Activated naive CD4-positive, alpha-beta T cell (primary cell): Measurements from ENCODE around the gene ANKRD13B.
"Not testable (repeated sequence)": the region's sequence is repeated elsewhere in the genome, so short reads cannot be mapped to it uniquely, and the experiment has no call there.

Experiments
- DNase-seq, 4 experiments: peaks; one replicate each; lab custom pipeline; 2025; lab: John Stamatoyannopoulos, UW

Gene ANKRD13B

DNA sequence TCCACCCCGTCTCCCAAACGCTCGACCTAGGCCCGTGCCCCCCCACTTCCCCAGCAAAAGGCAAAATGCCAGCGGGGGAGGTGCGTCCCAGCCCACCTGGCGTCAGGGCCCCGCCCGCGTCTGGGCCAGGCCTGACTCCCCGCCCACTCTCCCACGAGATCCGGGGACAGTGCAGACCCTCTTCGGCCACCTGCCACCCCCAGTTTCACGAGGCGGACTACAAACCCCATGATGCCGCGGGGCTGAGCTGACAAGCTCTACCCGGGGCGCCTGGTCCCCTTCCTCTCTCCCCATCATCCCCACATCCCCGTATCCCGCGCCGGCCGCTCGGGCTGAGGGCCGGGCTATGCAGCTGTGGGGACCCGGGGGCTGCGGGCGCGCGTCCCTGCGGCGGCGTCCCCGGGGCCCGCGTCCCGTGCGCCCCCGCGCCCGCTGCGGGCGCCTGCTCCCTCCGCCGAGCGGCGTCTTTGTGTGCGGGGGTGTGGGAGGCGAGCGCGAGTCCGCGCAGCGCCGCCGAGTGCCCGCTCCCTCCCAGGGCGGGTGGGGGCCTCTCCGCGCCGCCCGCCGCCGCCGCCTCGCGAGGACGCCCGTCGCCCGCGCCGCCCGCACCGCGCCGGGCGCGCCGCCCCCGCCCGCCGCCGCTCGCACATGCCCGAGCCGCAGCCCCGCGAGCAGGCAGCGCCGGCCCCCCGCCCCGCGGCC, at the start of gene ANKRD13B:
ANKRD13B (plus strand) TSS at position 283 of the 702 bp plus-strand sequence. CDS start 490 bp downstream, outside the sequence.
- no peak for DNase-seq

DNA sequence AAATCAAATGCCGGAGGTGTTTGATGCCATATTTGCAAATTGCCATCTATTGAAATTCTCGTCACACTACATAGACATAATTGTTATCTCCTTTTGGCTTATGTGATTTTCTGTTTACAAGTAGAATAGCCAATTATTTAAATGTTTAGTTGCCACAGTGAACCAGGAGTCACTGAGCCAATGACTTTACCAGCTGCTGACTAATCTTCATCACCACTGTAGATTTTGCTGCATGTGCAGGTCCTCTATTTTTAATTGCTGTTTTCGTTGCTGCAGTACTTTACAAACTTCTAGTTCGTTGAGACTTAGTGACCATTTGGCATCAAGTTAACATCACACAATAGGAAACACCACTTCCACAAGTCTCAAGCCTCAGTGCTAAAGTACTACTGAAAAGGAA, 48.9 kb upstream of the ANKRD13B start:
- no peak for DNase-seq

DNA sequence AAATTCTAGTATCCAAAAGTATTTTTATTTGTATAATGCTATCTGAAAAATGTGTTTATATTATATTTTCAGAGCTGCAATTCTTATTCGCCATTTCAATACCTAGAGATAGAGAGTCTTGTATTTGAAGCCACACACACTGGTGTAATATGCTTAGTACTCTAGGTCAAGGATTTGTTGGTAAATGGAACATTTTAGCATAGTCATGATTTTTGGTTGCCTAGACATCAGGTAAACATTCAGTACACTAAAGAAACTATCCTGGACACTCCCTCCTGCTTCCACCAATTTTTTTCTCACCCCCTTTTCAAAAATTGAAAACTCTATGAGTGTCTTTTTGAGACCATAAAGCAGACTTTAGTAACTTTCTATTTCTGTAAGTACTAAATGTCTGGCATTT, 46.8 kb upstream of the ANKRD13B start:
- no peak for DNase-seq

DNA sequence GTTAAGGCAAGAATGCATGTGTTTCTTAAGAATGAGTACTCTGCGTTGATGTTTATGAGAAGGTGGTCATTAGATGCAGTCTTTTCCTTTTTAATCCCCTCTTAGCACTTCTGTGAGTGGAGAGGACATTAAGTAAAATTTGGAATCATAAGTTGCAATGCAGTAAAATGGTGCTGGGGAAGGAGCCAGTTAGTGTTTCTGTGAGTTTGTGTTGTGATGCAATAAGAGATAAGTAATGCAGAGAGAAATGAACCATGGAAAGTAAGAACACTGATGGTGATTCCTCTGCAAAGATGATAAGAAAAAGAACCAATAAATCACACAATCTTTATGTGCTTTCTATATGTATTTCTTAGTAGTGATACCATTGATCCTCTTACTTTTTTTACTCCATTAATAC, 46.1 kb upstream of the ANKRD13B start:
- no peak for DNase-seq

DNA sequence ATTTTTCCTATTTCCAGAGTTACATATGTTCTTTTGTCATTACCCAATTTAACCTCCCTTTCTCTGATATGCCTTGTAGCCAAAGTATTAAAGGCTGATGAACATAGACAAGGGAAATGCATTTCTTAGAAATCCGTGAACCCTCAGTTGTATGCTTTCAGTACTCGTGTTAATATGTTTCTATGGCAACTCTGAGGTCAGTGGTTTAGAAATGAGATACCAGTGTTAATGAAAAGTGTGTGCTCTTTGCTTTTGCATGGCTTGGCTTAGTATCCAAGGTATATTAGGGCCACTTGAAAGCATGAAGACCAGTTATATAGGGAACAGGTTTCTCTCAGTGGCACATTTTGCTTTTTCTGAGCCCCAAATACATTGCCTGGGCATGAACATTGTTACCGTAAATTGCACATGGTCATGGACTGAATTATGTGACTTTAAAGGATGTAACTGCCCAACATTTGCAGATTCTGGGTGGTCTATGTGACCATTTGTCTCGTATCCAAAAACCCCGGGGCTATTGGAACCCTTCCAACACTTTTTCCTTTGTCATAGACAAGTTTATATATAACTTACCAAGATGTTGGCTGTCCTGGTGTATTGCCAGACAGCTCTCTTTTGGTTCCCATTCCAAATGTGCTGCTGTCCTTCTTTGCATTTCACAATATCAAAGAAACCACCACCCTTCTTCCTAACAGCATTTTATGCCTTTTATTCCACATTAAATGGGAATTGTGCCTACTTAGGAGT, 43.6 kb upstream of the ANKRD13B start:
- no peak for DNase-seq

DNA sequence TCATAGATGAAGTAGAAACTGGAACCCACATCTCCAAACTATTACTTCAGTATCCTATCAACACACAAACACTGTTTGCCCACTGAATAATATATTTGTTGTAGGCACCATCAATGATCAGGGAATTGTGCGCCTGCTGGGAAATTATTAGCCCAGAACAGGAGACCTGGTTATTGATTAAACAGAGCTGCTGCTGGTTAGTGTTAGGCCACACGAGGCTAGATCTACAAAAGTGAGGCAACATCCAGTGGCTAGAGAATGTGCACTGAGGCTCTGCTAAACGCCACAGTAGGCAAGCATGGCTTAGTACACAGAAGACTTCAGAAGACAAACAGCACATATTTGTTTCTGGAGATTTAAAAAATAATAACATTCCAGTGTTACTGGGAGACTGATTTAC, 37.1 kb upstream of the ANKRD13B start:
- no peak for DNase-seq

DNA sequence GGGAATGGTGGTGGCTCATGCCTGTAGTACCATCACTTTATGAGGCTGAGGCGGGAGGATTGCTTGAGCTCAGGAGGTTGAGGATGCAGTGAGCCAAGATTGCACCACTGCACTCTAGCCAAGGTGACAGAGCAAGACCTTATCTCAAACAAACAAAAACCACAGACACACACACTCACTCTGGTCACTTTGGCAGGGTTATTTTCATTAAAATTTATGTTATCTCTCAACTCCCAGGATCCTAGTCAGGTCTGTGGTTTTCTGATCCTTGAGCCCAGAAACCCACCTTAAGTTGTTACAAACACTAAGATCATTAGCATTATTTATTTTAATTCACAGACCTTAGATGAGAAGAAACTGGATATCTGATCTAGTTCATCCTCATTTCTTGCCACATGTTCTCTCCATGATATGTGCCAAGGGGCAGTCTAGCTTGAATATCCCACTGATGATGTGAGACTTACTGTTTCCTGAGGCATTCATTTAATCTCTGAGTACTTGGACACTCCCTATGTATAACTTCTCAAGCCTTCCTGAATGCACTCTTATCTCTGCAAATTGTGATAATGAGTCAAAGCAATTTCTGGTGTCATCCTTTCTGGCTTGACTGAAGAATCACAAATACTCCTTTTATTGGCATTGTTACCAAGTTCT, 35.7 kb upstream of the ANKRD13B start:
- no peak for DNase-seq

DNA sequence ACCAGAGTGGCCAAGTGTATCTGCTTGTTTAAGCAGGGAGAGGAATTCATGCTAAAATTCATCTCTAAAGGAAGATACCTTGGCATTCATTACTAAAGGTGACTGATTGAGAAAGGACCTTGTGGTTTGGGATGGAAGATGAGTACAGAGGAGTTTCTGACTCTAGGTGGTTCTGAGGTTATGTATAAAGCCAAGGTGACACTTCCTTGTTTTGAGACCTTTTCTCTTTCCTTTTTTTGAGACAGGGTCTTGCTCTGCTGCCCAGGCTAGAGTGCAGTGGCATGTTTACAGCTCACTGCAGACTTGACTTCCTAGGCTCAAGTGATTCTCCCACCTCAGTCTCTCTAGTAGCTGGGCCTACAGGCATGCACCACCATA, 35.2 kb upstream of the ANKRD13B start:
- no peak for DNase-seq

DNA sequence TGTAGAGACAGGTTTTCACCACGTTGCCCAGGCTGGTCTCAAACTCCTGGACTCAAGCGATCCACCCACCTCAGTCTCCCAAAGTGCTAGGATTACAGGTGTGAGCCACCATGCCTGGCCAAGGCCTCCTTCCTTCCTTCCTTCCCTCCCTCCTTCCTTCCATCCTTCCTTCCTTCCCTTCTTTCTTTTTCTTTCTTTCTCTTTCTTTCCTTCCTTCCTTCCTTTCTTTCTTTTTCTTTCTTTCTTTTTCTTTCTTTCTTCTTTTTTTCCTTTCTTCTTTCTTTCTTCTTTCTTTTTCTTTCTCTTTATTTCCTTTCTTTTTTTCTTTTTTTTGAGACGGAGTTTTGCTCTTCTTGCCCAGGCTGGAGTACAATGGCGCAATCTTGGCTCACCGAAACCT, 34.8 kb upstream of the ANKRD13B start:
- not testable (repeated sequence) for DNase-seq

DNA sequence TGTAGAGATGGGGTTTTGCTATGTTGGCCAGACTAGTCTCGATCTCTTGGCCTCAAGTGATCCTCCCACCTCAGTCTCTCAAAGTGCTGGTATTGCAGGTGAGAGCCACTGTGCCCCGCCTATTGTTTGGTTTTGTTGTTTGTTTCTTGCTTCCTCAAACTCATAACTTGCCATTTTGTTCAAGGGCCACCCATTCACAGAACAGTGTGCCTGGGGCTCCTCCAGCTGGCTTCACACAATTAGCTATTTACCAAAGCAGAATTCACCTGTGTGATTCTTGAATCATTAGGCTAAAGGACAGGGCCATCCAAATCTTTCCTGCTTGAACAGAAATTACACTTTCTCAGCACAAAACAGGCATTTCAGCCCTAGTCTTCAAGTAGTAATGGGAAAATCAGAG, 33.3 kb upstream of the ANKRD13B start:
- DNase-seq = no peak

DNA sequence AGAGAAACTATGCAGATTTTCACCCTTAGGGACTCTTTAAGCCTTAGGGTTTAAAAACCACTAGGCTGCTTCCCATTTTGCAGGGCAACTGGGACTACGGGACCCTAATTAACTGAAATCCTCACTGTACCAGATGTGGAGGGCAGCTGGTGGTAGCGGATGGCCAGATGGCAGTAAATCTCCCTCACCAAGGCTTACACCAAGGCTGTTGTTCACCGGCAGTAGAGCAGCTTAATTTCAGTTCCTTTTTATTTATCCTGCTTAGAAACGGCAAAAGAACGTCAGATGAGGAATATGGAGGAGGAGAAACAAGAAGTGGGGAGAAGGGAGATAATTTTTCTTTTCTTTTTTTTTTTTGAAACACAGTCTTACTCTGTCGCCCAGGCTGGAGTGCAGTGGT, 32.6 kb upstream of the ANKRD13B start:
- DNase-seq = no peak

DNA sequence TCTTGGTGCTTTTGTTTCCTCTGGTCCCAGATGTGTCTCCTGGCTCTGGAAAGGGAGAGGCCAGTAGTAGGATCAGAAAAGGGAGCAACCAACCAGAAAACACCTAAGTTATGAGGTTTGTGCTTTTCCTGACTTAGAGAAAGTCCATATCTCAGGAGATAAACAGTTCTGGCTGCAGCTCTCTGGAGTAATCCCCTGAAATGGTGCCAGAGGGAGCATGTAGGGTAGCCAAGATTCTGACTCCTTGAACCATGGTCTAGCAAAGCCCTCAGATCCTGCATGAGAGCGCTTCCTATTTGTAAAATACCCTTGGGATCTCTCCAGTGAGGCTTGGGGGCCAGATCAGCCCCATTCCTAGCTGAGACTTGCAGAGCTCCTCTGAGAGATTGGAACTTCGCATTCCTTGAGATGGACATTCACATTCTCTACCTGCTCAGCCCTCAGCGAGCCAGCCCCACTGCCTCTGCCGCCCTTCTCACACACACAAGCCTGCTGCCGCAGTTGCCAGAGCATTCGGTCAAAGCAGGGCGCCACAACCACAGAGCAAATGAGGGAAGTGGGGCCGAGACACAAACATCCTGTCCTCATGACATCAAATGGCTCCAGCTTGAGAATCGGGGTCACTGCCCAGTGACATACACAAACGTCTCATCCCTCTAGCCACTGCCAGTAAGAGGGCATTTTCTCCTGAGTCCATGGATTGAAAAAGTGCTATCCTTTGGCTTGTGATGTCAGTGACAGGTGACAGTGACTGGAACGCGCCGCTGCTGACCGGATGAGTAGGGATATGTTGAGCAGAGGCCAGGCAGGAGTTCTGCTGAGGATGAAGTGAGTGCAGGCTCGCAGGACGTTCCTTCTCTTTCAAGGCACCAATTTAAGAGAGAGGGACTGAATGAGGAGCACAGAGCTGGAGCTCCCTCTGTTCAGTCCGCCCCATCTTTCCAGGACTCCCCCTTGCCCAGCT, 31.1 kb upstream of the ANKRD13B start:
- no peak for DNase-seq

DNA sequence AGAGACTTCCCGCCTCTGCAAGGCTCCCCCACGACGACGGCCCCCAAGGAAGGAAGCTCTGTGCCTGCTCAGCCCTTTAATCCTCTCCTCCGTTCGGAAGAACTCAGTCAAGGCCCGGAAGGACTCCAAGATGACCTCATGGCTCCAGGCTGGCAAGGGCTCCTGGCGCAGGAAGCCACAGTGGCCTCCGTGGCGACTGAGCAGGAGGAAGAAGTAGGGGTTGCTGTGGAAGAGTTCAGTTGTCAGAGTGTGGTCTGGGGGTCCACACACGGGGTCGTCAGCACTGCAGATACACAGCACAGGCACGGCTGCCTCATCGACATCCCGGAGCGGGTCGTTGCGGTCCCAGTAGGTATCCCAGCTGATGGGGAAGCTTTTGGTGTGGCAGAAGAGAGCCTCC, 30.3 kb upstream of the ANKRD13B start:
- DNase-seq = no peak

DNA sequence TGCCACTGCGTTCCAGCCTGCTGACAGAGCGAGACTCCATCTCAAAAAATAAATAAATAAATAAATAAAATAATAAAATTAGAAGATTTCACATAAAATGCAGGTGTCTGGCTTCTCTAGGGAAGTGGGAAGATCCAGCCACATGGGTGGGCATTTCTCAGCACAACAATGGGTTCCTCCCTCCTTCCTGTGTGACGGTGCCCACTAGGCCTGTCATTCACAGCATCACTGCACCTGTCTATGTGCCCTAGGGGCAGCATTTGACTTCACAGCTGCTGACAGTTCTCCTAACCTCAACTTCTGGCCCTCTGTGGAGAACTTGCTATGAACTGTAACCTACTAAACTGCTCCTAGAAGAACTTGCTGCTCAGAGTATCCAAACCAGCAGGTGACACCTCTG, 29.1 kb upstream of the ANKRD13B start:
- DNase-seq = no peak

DNA sequence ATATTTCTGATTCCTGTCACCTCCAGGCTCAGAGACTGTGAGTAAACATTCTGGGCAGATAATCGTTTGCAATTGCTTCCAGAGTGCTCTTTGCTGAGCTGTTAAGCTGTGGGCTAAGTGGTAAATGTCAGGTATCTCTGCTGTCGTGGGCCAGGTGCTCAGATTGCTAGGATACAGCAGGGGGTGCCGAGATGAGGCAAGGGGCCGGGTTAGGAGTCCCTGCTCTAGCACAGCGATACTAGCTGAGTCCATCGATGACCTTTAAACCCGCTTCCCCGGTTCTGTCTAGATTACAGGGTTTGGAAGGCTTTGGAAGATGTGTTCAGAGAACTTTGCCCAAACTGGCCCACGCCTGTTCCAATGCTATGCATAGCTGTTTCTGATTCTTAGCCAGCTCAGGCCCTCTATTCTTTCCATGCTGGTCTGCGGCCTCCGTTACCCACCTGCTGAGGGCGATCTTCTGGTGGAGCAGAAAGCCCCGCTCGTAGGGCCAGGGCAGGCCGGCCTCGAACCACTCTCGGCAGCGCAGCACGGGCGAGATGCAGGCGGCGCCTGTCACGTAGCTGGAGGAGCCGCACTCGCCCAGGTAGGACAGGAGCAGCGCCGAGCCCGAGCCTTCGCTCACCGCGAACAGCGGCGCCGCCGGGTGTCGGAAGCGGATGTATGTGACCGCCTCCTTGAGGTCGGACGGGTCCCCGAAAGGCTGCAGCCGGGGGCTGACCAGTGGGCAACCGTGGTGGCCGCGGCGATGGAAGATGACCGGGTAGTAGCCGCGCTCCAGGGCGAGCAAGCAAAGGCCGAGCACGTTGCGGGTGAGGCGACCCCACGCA, 27.1 kb upstream of the ANKRD13B start:
- peak in 2 of 4 experiments; percentile 23 to 35 for DNase-seq

DNA sequence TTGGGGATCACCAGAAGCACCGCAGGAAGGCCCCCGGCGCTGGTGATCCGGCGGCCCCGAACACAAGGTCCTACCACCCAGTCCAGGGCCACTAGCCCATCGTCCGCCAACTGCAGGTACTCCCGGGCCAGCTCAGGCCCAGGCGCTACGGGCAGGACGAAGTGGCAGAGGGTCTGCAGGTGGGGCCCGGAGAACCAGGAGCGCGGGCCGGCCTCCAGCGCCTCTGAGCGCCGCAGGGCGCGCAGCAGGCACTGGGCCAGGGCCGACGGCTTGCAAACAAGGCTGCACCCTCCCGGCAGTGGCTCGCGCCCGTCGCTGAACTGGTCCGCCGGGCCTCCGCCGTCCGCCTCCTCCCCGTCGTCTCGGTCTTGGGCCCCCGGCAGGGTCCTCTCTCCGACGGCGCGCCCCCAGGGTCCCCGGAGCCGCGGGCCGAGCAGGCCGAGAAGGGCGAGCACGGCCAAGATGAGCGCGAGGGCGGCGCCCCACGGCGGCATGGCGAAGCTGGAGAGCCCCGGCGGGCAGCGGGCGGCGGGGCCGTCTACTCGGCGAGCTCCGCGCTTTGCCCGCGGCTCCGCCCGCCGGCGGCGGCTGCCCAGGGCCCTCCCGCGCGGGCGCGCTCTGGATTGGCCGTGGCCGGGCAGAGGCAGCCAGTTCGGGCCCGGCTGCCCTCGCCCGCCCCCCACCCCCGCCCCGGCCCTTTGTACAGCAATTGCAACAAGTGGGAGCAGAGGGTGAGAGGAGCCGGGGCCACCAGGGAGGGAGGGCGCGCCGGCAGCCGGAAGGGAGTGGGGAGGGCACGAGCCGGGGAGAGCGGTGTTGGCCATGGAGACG, 26.2 kb upstream of the ANKRD13B start, which contains the start of gene ABHD15:
ABHD15 (minus strand) TSS at position 565 of the 831 bp plus-strand sequence; CDS start at position 494, 71 bp downstream.
- DNase-seq = peak in 2 of 4 experiments; percentile 37 to 53

DNA sequence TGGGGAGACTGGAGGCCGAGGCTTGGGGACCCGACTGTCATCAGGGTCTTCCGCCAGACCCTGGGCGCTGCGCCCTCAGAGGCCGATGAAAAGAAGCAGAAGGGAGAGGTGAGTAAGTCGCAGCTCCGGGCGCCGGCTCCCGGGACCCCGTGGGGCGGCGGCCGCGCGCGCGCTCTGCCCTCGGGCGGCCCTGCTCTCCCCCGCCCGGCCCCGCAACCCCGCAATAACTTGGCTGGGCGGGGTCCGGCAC, 25.7 kb upstream of the ANKRD13B start:
- no peak for DNase-seq

DNA sequence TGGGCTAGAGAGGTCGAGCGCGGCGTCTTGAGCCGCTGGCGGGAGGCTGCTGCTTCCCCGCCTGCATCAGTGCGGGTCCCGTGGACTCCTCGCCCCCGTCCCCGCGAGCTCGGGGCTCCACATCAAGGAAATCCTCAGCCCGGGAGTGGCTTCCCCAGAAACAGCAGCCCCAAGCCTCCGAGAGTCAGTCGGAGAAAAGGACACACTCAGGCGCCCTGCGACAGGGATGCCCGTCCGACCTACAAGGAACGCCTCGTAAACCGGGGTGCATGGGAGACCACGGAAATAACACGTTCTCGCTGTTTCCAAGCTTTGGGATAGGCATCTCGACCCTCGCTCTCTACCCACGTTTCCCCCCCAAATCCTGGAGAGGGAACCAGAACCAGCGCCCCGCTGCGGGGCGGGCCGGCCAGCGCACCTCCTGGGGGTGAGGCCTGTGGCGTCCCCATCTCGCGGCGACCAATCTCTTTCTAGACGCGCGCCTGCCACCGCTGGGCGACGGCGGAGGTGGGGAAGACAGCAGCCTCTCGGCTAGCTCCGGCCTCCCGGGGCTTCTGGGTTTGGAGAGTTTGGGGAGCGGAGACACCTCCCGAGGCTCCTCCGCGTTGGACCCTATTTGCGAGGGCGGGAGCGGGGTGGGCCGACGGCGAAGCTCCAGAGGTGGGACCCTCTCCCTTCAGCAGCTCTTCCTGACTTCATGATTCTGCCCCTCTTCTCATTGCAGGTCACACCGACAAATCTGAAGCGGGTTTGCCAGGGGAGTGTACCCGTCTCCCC, 25.2 kb upstream of the ANKRD13B start:
- DNase-seq = peak in 3 of 4 experiments; percentile 30 to 63 (median 55)
